Naive thymus-derived CD4-positive, alpha-beta T cell (primary cell): ENCODE data around the gene CNTNAP4. TPM values are rescaled to one million over a fixed set of nuclear protein-coding genes. Genes with fewer than 3 reads are reported as not detected.

Experiments used
- ATAC-seq: fragments of 150-1000 bp; cut with Tn5 transposase; 2 replicates; pipeline ENCODE4 v1.10.0; 2021; ENCODE audit warnings: mild to moderate bottlenecking, moderate library complexity
- CTCF ChIA-PET: fragments of 350-600 bp; sonication (Branson Sonifier 250); formaldehyde crosslinking; loops from one replicate; lab custom pipeline; 2021; ENCODE audit warnings: antibody characterized with exemption; lab: Charles Lee
- POLR2A ChIA-PET: fragments of 350-600 bp; sonication (Branson Sonifier 250); formaldehyde crosslinking; loops from one replicate; lab custom pipeline; 2021; ENCODE audit warnings: antibody characterized with exemption, inconsistent platforms; lab: Charles Lee
- DNase-seq, 9 donors: peaks; one replicate each; pipeline versions ENCODE4 v3.0.0 to v3.0.0-alpha.2; 2020 to 2022; ENCODE audit warnings: mixed read lengths in 1 of 9
- H3K27ac ChIP-seq: one replicate; pipeline ENCODE4 v1.7.0; 2013; ENCODE audit warnings: mild to moderate bottlenecking, low read depth, low read length, moderate library complexity
- H3K27me3 ChIP-seq, 2 donors: one replicate each; pipeline ENCODE4 v1.7.0; 2013; ENCODE audit warnings: low read length in 2 of 2, mild to moderate bottlenecking in 2 of 2, moderate library complexity in 2 of 2; ENCODE audit not compliant: control insufficient read depth in 2 of 2, insufficient read depth in 2 of 2
- H3K36me3 ChIP-seq, 3 experiments: 1 replicate in 2 of 3; 2 replicates in 1 of 3; pipeline ENCODE4 v1.7.0; 2013; ENCODE audit warnings: low read length in 3 of 3, mild to moderate bottlenecking in 3 of 3, moderate library complexity in 1 of 3; ENCODE audit not compliant: insufficient read depth in 3 of 3, control insufficient read depth in 2 of 3
- H3K4me1 ChIP-seq, 2 donors: one replicate each; pipeline ENCODE4 v1.7.0; 2013; ENCODE audit warnings: low read length in 2 of 2, mild to moderate bottlenecking in 2 of 2, moderate library complexity in 1 of 2; ENCODE audit not compliant: control insufficient read depth in 2 of 2, insufficient read depth in 2 of 2
- H3K4me3 ChIP-seq: 2 replicates; pipeline ENCODE4 v1.7.0; 2013; ENCODE audit warnings: mild to moderate bottlenecking, low read length
- H3K9me3 ChIP-seq, 3 experiments: 1 replicate in 2 of 3; 2 replicates in 1 of 3; pipeline ENCODE4 v1.7.0; 2013; ENCODE audit warnings: low read length in 3 of 3; ENCODE audit not compliant: control insufficient read depth in 2 of 3
- H3K27ac Mint-ChIP-seq, 9 donors: one replicate each; pipeline ENCODE4 v1.8.0; 2020 to 2022; ENCODE audit warnings: mixed read lengths in 9 of 9, mild to moderate bottlenecking in 8 of 9, moderate library complexity in 5 of 9, inconsistent platforms in 2 of 9
- H3K27me3 Mint-ChIP-seq, 5 donors: one replicate each; pipeline ENCODE4 v1.8.0; 2021 to 2022; ENCODE audit warnings: mixed read lengths in 5 of 5, mild to moderate bottlenecking in 1 of 5
- H3K36me3 Mint-ChIP-seq, 5 donors: one replicate each; pipeline ENCODE4 v1.8.0; 2020 to 2022; ENCODE audit warnings: mixed read lengths in 5 of 5, mild to moderate bottlenecking in 3 of 5, inconsistent platforms in 1 of 5
- H3K4me1 Mint-ChIP-seq, 7 donors: one replicate each; pipeline ENCODE4 v1.8.0; 2020 to 2022; ENCODE audit warnings: mixed read lengths in 7 of 7, mild to moderate bottlenecking in 3 of 7, inconsistent platforms in 1 of 7
- H3K4me3 Mint-ChIP-seq, 10 donors: one replicate each; pipeline ENCODE4 v1.8.0; 2020 to 2022; ENCODE audit warnings: mild to moderate bottlenecking in 10 of 10, mixed read lengths in 10 of 10, moderate library complexity in 6 of 10, inconsistent platforms in 2 of 10
- H3K9me3 Mint-ChIP-seq, 11 donors: one replicate each; pipeline ENCODE4 v1.8.0; 2020 to 2022; ENCODE audit warnings: mixed read lengths in 11 of 11, mild to moderate bottlenecking in 4 of 11, inconsistent platforms in 1 of 11, moderate library complexity in 1 of 11
- intact Hi-C, 2 donors: fragments of 100-400 bp; cut with micrococcal nuclease; formaldehyde crosslinking; loops; one replicate each; pipeline ENCODE4 v1.15.1; 2023
- polyA plus RNA-seq, 2 donors: library from polyadenylated mRNA; unstranded; fragments of 300-500 nt; fragmentation: Illumina TruSeq; gene quantifications; one replicate each; pipeline ENCODE4 v1.2.3, GENCODE V29; 2021
- total RNA-seq, 6 experiments: library from RNA in 5 of 6; stranded (reverse) in 5 of 6; gene quantifications; 1 replicate in 5 of 6; 2 replicates in 1 of 6; pipeline ENCODE4 v1.2.3 and lab custom pipeline; 2021 to 2026

Gene CNTNAP4
- total and polyA plus RNA-seq, 7 experiments from 2014 or later = not detected

- ChIA-PET CTCF (no interaction called here), POLR2A (no interaction called here)
- Histone ChIP-seq H3K4me3 (no peak overlapping the region), H3K27me3 (no peaks in the 10 kb centered on the region), H3K4me1 (no peaks in the 10 kb centered on the region), H3K9me3 (no peaks in the 10 kb centered on the region), H3K36me3 (no peaks in the 10 kb centered on the region), H3K27ac (no peak overlapping the region)
- Mint-ChIP-seq H3K27me3 (no peaks in the 10 kb centered on the region), H3K36me3 (no peaks in the 10 kb centered on the region), H3K27ac (no peak overlapping the region), H3K4me3 (no peak overlapping the region), H3K9me3 (peaks cover 0 to 14% (median 0%) of the 10 kb centered on the region in 11 donors), H3K4me1 (no peaks in the 10 kb centered on the region)
- ATAC-seq = no peak
- intact Hi-C loops = no loop called here
- DNase-seq = no peak
Observed at GRCh38 chr16:76474048-76474447, 196.8 kb downstream of the CNTNAP4 start.

- H3K4me1 ChIP-seq = no peaks in the 10 kb centered on the region
- DNase-seq = no peak
- Mint-ChIP-seq H3K27me3 (no peaks in the 10 kb centered on the region), H3K27ac (no peak overlapping the region), H3K36me3 (no peaks in the 10 kb centered on the region), H3K4me1 (no peaks in the 10 kb centered on the region), H3K9me3 (peaks cover 0 to 8% (median 0%) of the 10 kb centered on the region in 11 donors), H3K4me3 (no peak overlapping the region)
- CTCF ChIA-PET = no interaction called here
- H3K27me3 ChIP-seq = no peaks in the 10 kb centered on the region
- intact Hi-C loops = no loop called here
- POLR2A ChIA-PET = no interaction called here
- H3K27ac ChIP-seq = no peak overlapping the region
- no peaks in the 10 kb centered on the region for H3K9me3 ChIP-seq
- ATAC-seq = no peak
- no peak overlapping the region for H3K4me3 ChIP-seq
- H3K36me3 ChIP-seq = no peaks in the 10 kb centered on the region
Observed at GRCh38 chr16:76478105-76478504, 200.9 kb downstream of the CNTNAP4 start.

- Histone ChIP-seq H3K9me3 (no peaks in the 10 kb centered on the region), H3K4me3 (no peak overlapping the region)
- POLR2A ChIA-PET = no interaction called here
Observed at GRCh38 chr16:76483307-76483909, 206.2 kb downstream of the CNTNAP4 start.

GRCh38 chr16:76484020-76484419 lies 206.8 kb downstream of the CNTNAP4 start:
- Mint-ChIP-seq H3K36me3 (no peaks in the 10 kb centered on the region), H3K27ac (no peak overlapping the region), H3K4me1 (no peaks in the 10 kb centered on the region), H3K27me3 (no peaks in the 10 kb centered on the region), H3K4me3 (no peak overlapping the region), H3K9me3 (peaks cover 0 to 6% (median 0%) of the 10 kb centered on the region in 11 donors)
- ATAC-seq (no peak), DNase-seq (no peak)
- H3K36me3 ChIP-seq = no peaks in the 10 kb centered on the region
- no peak overlapping the region for H3K4me3 ChIP-seq
- intact Hi-C loops = no loop called here
- ChIA-PET CTCF (no interaction called here), POLR2A (no interaction called here)
- H3K9me3 ChIP-seq = no peaks in the 10 kb centered on the region
- H3K4me1 ChIP-seq = no peaks in the 10 kb centered on the region
- no peaks in the 10 kb centered on the region for H3K27me3 ChIP-seq
- no peak overlapping the region for H3K27ac ChIP-seq

More at GRCh38 chr16:76483307-76483909, 206.2 kb downstream of the CNTNAP4 start:
- intact Hi-C loops = no loop called here
- Histone ChIP-seq H3K27ac (no peak overlapping the region), H3K4me1 (no peaks in the 10 kb centered on the region), H3K36me3 (no peaks in the 10 kb centered on the region), H3K27me3 (no peaks in the 10 kb centered on the region)
- Mint-ChIP-seq H3K4me3 (no peak overlapping the region), H3K36me3 (no peaks in the 10 kb centered on the region), H3K27me3 (no peaks in the 10 kb centered on the region), H3K27ac (no peak overlapping the region), H3K9me3 (peaks cover 0 to 6% (median 0%) of the 10 kb centered on the region in 11 donors), H3K4me1 (no peaks in the 10 kb centered on the region)
- DNase-seq = no peak
- ATAC-seq = no peak
- CTCF ChIA-PET = no interaction called here

DNA sequence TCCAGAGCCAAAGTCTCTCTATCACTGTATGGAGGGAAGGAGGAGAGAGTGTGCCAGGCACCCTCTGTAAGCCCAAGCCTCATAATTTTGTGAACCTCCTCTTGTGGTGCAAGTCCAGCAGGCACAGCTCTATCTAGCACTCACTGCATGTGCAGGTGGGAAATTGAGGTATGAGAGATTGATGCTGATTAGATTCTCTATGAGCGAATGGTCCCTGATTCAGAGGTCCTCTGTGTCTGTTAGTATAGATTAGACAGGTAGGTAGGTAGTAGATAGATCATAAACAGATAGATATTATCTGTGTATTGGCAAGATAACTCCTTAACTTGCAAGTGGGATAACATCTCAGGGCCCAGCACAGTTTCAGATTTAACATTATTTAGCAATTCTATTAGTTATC lies 209.5 kb downstream of the CNTNAP4 start:
- no peaks in the 10 kb centered on the region for H3K36me3 ChIP-seq
- ChIA-PET CTCF (no interaction called here), POLR2A (no interaction called here)
- H3K4me3 Mint-ChIP-seq = no peak overlapping the region
- no peak overlapping the region for H3K27ac ChIP-seq
- no peak overlapping the region for H3K4me3 ChIP-seq
- H3K9me3 ChIP-seq = no peaks in the 10 kb centered on the region
- no peak overlapping the region for H3K27ac Mint-ChIP-seq
- H3K27me3 Mint-ChIP-seq = peaks cover 0 to 8% (median 0%) of the 10 kb centered on the region in 5 donors
- no peak for ATAC-seq
- H3K9me3 Mint-ChIP-seq = peaks cover 0 to 14% (median 5%) of the 10 kb centered on the region in 11 donors
- intact Hi-C loops = no loop called here
- H3K4me1 ChIP-seq = no peaks in the 10 kb centered on the region
- no peaks in the 10 kb centered on the region for H3K27me3 ChIP-seq
- H3K36me3 Mint-ChIP-seq = peaks cover 0 to 3% (median 0%) of the 10 kb centered on the region in 5 donors
- no peaks in the 10 kb centered on the region for H3K4me1 Mint-ChIP-seq
- no peak for DNase-seq

DNA sequence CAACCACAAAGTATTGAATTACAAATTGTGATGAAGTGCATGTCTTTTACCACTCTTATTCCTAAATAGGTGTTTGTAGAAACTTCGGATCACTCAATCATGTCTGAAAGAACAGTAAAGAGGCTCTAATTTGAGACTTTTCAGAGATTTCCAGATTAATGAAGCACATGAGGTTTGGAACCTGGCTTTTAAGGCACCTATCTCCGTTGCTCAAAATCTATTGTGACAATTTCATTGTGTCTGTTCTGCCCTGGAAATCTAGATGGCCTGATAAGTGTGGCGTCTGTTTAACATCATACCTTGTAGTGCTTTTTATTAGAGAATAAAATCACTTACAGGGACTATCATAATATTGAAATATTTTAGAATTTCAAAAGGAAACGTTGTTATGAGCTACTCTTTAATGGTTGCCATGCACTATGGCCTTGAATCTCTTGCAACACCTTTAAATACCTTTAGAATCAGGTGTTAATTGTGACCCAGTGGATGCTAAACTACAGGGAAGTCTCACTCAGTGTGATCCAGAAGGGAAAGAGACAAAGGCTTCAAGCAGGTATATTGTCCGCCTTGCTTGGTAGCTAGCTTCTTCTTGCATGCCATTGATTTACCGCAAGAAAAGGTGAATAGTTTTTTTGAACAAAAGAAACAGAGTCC lies 210.3 kb downstream of the CNTNAP4 start:
- ATAC-seq = no peak
- DNase-seq = no peak
- no peaks in the 10 kb centered on the region for H3K4me1 ChIP-seq
- intact Hi-C loops = no loop called here
- H3K4me3 ChIP-seq = no peak overlapping the region
- CTCF ChIA-PET = no interaction called here
- POLR2A ChIA-PET = no interaction called here
- no peak overlapping the region for H3K4me3 Mint-ChIP-seq
- H3K27me3 Mint-ChIP-seq = peaks cover 0 to 8% (median 0%) of the 10 kb centered on the region in 5 donors
- H3K27ac ChIP-seq = no peak overlapping the region
- no peak overlapping the region for H3K27ac Mint-ChIP-seq
- H3K4me1 Mint-ChIP-seq = no peaks in the 10 kb centered on the region
- H3K36me3 Mint-ChIP-seq = peaks cover 0 to 3% (median 0%) of the 10 kb centered on the region in 5 donors
- peaks cover 0 to 16% (median 4%) of the 10 kb centered on the region in 11 donors for H3K9me3 Mint-ChIP-seq
- no peaks in the 10 kb centered on the region for H3K9me3 ChIP-seq
- no peaks in the 10 kb centered on the region for H3K36me3 ChIP-seq
- no peaks in the 10 kb centered on the region for H3K27me3 ChIP-seq

- Histone ChIP-seq H3K9me3 (no peaks in the 10 kb centered on the region), H3K4me1 (no peaks in the 10 kb centered on the region), H3K27ac (no peak overlapping the region), H3K4me3 (no peak overlapping the region), H3K27me3 (no peaks in the 10 kb centered on the region), H3K36me3 (no peaks in the 10 kb centered on the region)
- ATAC-seq (no peak), DNase-seq (no peak)
- H3K4me1 Mint-ChIP-seq = no peaks in the 10 kb centered on the region
- intact Hi-C loops = no loop called here
- peaks cover 0 to 8% (median 0%) of the 10 kb centered on the region in 5 donors for H3K27me3 Mint-ChIP-seq
- ChIA-PET CTCF (no interaction called here), POLR2A (no interaction called here)
- no peak overlapping the region for H3K27ac Mint-ChIP-seq
- H3K9me3 Mint-ChIP-seq = peaks cover 0 to 16% (median 7%) of the 10 kb centered on the region in 11 donors
- H3K4me3 Mint-ChIP-seq = no peak overlapping the region
- peaks cover 0 to 3% (median 0%) of the 10 kb centered on the region in 5 donors for H3K36me3 Mint-ChIP-seq
Observed at GRCh38 chr16:76488065-76488417, 210.8 kb downstream of the CNTNAP4 start.
